Immature natural killer cell (primary cell): Measurements from ENCODE around the gene DAZAP2. TPM values are rescaled to one million over a fixed set of nuclear protein-coding genes. Genes with fewer than 3 reads are reported as not detected.

Experiments
- DNase-seq, 3 donors: peaks; one replicate each; pipeline ENCODE4 v3.0.0; 2022; ENCODE audit warnings: mixed read lengths in 1 of 3
- H3K27ac Mint-ChIP-seq, 6 donors: one replicate each; pipeline ENCODE4 v1.8.0; 2020; ENCODE audit warnings: mixed read lengths in 6 of 6, mild to moderate bottlenecking in 5 of 6, inconsistent platforms in 4 of 6, moderate library complexity in 3 of 6
- H3K27me3 Mint-ChIP-seq, 3 donors: one replicate each; pipeline ENCODE4 v1.8.0; 2020 to 2021; ENCODE audit warnings: low read depth in 3 of 3, mild to moderate bottlenecking in 3 of 3, mixed read lengths in 3 of 3, moderate library complexity in 3 of 3, inconsistent platforms in 1 of 3
- H3K36me3 Mint-ChIP-seq, 3 donors: one replicate each; pipeline ENCODE4 v1.8.0; 2020; ENCODE audit warnings: mixed read lengths in 3 of 3, inconsistent platforms in 2 of 3, mild to moderate bottlenecking in 2 of 3
- H3K4me1 Mint-ChIP-seq, 2 donors: one replicate each; pipeline ENCODE4 v1.8.0; 2020; ENCODE audit warnings: inconsistent platforms in 2 of 2, mild to moderate bottlenecking in 2 of 2, mixed read lengths in 2 of 2, moderate library complexity in 1 of 2
- H3K4me3 Mint-ChIP-seq, 5 donors: one replicate each; pipeline ENCODE4 v1.8.0; 2020; ENCODE audit warnings: mild to moderate bottlenecking in 5 of 5, mixed read lengths in 5 of 5, inconsistent platforms in 3 of 5, moderate library complexity in 3 of 5
- H3K9me3 Mint-ChIP-seq, 6 donors: one replicate each; pipeline ENCODE4 v1.8.0; 2020; ENCODE audit warnings: mild to moderate bottlenecking in 6 of 6, mixed read lengths in 6 of 6, inconsistent platforms in 4 of 6, moderate library complexity in 3 of 6
- polyA plus RNA-seq, 3 donors: library from polyadenylated mRNA; unstranded; fragments of 300-500 nt; fragmentation: Illumina TruSeq; gene quantifications; one replicate each; pipeline ENCODE4 v1.2.3, GENCODE V29; 2021

The DAZAP2 gene
- polyA plus RNA-seq = 1,000 to 10,000 TPM; 1,137 to 2,830 (median 1,368) TPM

- peak within 1 kb of the TSS; percentile 93 to 99 (median 97) for H3K4me3 Mint-ChIP-seq
- H3K9me3 Mint-ChIP-seq = no peaks in the 10 kb centered on the region
- peaks cover 8 to 25% (median 21%) of the 10 kb centered on the region in 3 donors for H3K36me3 Mint-ChIP-seq
- peak; percentile 92 to 96 (median 96) for DNase-seq
- peaks cover 41 to 50% of the 10 kb centered on the region in 2 donors for H3K4me1 Mint-ChIP-seq
- H3K27me3 Mint-ChIP-seq = peaks cover 12 to 19% (median 13%) of the 10 kb centered on the region in 3 donors
- peak within 1 kb of the TSS; percentile 98 to 100 (median 99) for H3K27ac Mint-ChIP-seq
These were observed at the start of gene DAZAP2 for GRCh38 chr12:51238510-51239334. TSS of gene DAZAP2 (plus strand) at chr12:51238826. CDS start at chr12:51238908, 82 bp downstream.

- peaks cover 0 to 4% (median 4%) of the 10 kb centered on the region in 3 donors for H3K36me3 Mint-ChIP-seq
- no peaks in the 10 kb centered on the region for H3K27me3 Mint-ChIP-seq
- no peak for DNase-seq
- H3K9me3 Mint-ChIP-seq = no peaks in the 10 kb centered on the region
- H3K27ac Mint-ChIP-seq = no peak overlapping the region
- no peak overlapping the region for H3K4me3 Mint-ChIP-seq
- H3K4me1 Mint-ChIP-seq = no peaks in the 10 kb centered on the region
These were observed 48.8 kb upstream of the DAZAP2 start for GRCh38 chr12:51189790-51190355.

GRCh38 chr12:51190820-51191219, 47.8 kb upstream of the DAZAP2 start:
- no peaks in the 10 kb centered on the region for H3K9me3 Mint-ChIP-seq
- no peak overlapping the region for H3K27ac Mint-ChIP-seq
- DNase-seq = no peak
- H3K36me3 Mint-ChIP-seq = peaks cover 0 to 4% (median 4%) of the 10 kb centered on the region in 3 donors
- no peak overlapping the region for H3K4me3 Mint-ChIP-seq
- no peaks in the 10 kb centered on the region for H3K27me3 Mint-ChIP-seq
- H3K4me1 Mint-ChIP-seq = no peaks in the 10 kb centered on the region

GRCh38 chr12:51191516-51192283, 46.9 kb upstream of the DAZAP2 start:
- no peak overlapping the region for H3K27ac Mint-ChIP-seq
- no peaks in the 10 kb centered on the region for H3K4me1 Mint-ChIP-seq
- no peak for DNase-seq
- peaks cover 0 to 4% (median 4%) of the 10 kb centered on the region in 3 donors for H3K36me3 Mint-ChIP-seq
- peaks cover 0 to under 1% (median 0%) of the 10 kb centered on the region in 3 donors for H3K27me3 Mint-ChIP-seq
- no peak overlapping the region for H3K4me3 Mint-ChIP-seq
- no peaks in the 10 kb centered on the region for H3K9me3 Mint-ChIP-seq

- no peak for DNase-seq
- Mint-ChIP-seq H3K4me1 (no peaks in the 10 kb centered on the region), H3K4me3 (no peak overlapping the region), H3K27me3 (peaks cover 0 to 1% (median 0%) of the 10 kb centered on the region in 3 donors), H3K27ac (no peak overlapping the region), H3K9me3 (no peaks in the 10 kb centered on the region), H3K36me3 (peaks cover 0 to 4% (median 4%) of the 10 kb centered on the region in 3 donors)
These were observed 46.3 kb upstream of the DAZAP2 start for GRCh38 chr12:51192284-51192671.

GRCh38 chr12:51195841-51196240, 42.8 kb upstream of the DAZAP2 start:
- Mint-ChIP-seq H3K4me3 (no peak overlapping the region), H3K4me1 (no peaks in the 10 kb centered on the region), H3K27ac (no peak overlapping the region), H3K27me3 (peaks cover 0 to 1% (median 0%) of the 10 kb centered on the region in 3 donors), H3K9me3 (no peaks in the 10 kb centered on the region), H3K36me3 (peaks cover 0 to 3% (median 0%) of the 10 kb centered on the region in 3 donors)
- DNase-seq = no peak

- Mint-ChIP-seq H3K4me1 (no peaks in the 10 kb centered on the region), H3K27me3 (peaks cover 0 to 1% (median 0%) of the 10 kb centered on the region in 3 donors), H3K36me3 (no peaks in the 10 kb centered on the region), H3K4me3 (no peak overlapping the region), H3K27ac (no peak overlapping the region), H3K9me3 (no peaks in the 10 kb centered on the region)
- DNase-seq = no peak
These were observed 42.1 kb upstream of the DAZAP2 start for GRCh38 chr12:51196547-51196946.

- no peak overlapping the region for H3K4me3 Mint-ChIP-seq
- H3K36me3 Mint-ChIP-seq = peaks cover 0 to 1% (median 0%) of the 10 kb centered on the region in 3 donors
- no peaks in the 10 kb centered on the region for H3K9me3 Mint-ChIP-seq
- DNase-seq = no peak
- H3K27ac Mint-ChIP-seq = no peak overlapping the region
- H3K4me1 Mint-ChIP-seq = no peaks in the 10 kb centered on the region
- H3K27me3 Mint-ChIP-seq = peaks cover 0 to 1% (median 0%) of the 10 kb centered on the region in 3 donors
These were observed 40.7 kb upstream of the DAZAP2 start for GRCh38 chr12:51197736-51198567.

GRCh38 chr12:51198568-51199365, 39.9 kb upstream of the DAZAP2 start:
- no peak overlapping the region for H3K27ac Mint-ChIP-seq
- no peak overlapping the region for H3K4me3 Mint-ChIP-seq
- no peaks in the 10 kb centered on the region for H3K4me1 Mint-ChIP-seq
- no peaks in the 10 kb centered on the region for H3K9me3 Mint-ChIP-seq
- DNase-seq = no peak
- H3K27me3 Mint-ChIP-seq = peaks cover 0 to 1% (median 0%) of the 10 kb centered on the region in 3 donors
- peaks cover 0 to 3% (median 0%) of the 10 kb centered on the region in 3 donors for H3K36me3 Mint-ChIP-seq

GRCh38 chr12:51199366-51199945, 39.2 kb upstream of the DAZAP2 start:
- DNase-seq = no peak
- Mint-ChIP-seq H3K4me1 (no peaks in the 10 kb centered on the region), H3K27ac (no peak overlapping the region), H3K27me3 (peaks cover 0 to 1% (median 0%) of the 10 kb centered on the region in 3 donors), H3K9me3 (no peaks in the 10 kb centered on the region), H3K4me3 (no peak overlapping the region), H3K36me3 (peaks cover 0 to 3% (median 0%) of the 10 kb centered on the region in 3 donors)

- Mint-ChIP-seq H3K9me3 (no peaks in the 10 kb centered on the region), H3K36me3 (peaks cover 0 to 3% (median 0%) of the 10 kb centered on the region in 3 donors), H3K4me3 (no peak overlapping the region), H3K27me3 (peaks cover 0 to 1% (median 0%) of the 10 kb centered on the region in 3 donors), H3K4me1 (no peaks in the 10 kb centered on the region), H3K27ac (no peak overlapping the region)
- no peak for DNase-seq
These were observed 38.5 kb upstream of the DAZAP2 start for GRCh38 chr12:51200156-51200555.

GRCh38 chr12:51200806-51201205, 37.8 kb upstream of the DAZAP2 start:
- no peak for DNase-seq
- no peaks in the 10 kb centered on the region for H3K4me1 Mint-ChIP-seq
- H3K27ac Mint-ChIP-seq = no peak overlapping the region
- H3K4me3 Mint-ChIP-seq = no peak overlapping the region
- H3K36me3 Mint-ChIP-seq = peaks cover 0 to 3% (median 0%) of the 10 kb centered on the region in 3 donors
- H3K27me3 Mint-ChIP-seq = peaks cover 0 to 1% (median 0%) of the 10 kb centered on the region in 3 donors
- no peaks in the 10 kb centered on the region for H3K9me3 Mint-ChIP-seq
